K562 (cell line): ENCODE data around the gene NRROS. TPM values are rescaled to one million over a fixed set of nuclear protein-coding genes. Genes with fewer than 3 reads are reported as not detected.

ENCODE experiments used
- CCNT2 ChIP-seq: IDR thresholded peaks from 2 replicates; pipeline ENCODE4 v1.6.1; 2011; ENCODE audit warnings: borderline replicate concordance, low read depth, mild to moderate bottlenecking, moderate library complexity, mixed read lengths, low read length; ENCODE audit not compliant: insufficient read length; ENCODE audit errors: extremely low read depth
- CREB1 ChIP-seq, 2 experiments: sonication (generic) in 1 of 2; formaldehyde crosslinking in 1 of 2; IDR thresholded peaks; 2 replicates each; pipeline versions ENCODE4 v1.6.1 to v1.8.0; 2012 to 2022; ENCODE audit warnings: inconsistent platforms in 1 of 2, mild to moderate bottlenecking in 1 of 2, missing genetic modification reagents in 1 of 2, moderate library complexity in 1 of 2
- FOXJ3 ChIP-seq: sonication (generic); formaldehyde crosslinking; IDR thresholded peaks from 2 replicates; pipeline ENCODE4 v1.4.0; 2020; ENCODE audit warnings: mild to moderate bottlenecking, missing genetic modification reagents
- FOXM1 ChIP-seq, 2 experiments: fragments of 450-650 bp in 1 of 2; sonication (generic) in 1 of 2; formaldehyde crosslinking in 1 of 2; IDR thresholded peaks; 2 replicates each; pipeline versions ENCODE4 v1.6.1 to v1.9.0; 2017 to 2022; ENCODE audit warnings: low read depth in 2 of 2, mild to moderate bottlenecking in 2 of 2, missing genetic modification reagents in 1 of 2, moderate library complexity in 1 of 2
- FOXP1 ChIP-seq: sonication (generic); formaldehyde crosslinking; IDR thresholded peaks from 2 replicates; pipeline ENCODE4 v1.8.0; 2022; ENCODE audit warnings: mild to moderate bottlenecking, missing genetic modification reagents
- KLF10 ChIP-seq: fragments of 250-450 bp; sonication (Bioruptor Pico); IDR thresholded peaks from 2 replicates; pipeline ENCODE4 v1.6.1; 2021; ENCODE audit warnings: matching md5 sums
- MYNN ChIP-seq, 2 experiments: sonication (generic); formaldehyde crosslinking in 1 of 2; IDR thresholded peaks; 2 replicates each; pipeline versions ENCODE4 v1.5.0 to v1.6.1; 2016 to 2020; ENCODE audit warnings: antibody characterized with exemption in 1 of 2, missing genetic modification reagents in 1 of 2
- NR2C1 ChIP-seq, 2 experiments: fragments of 450-650 bp; IDR thresholded peaks; 2 replicates each; pipeline ENCODE4 v1.6.1; 2017; ENCODE audit warnings: mild to moderate bottlenecking in 2 of 2, antibody characterized with exemption in 1 of 2, inconsistent platforms in 1 of 2, missing compliant biosample characterization in 1 of 2, missing genetic modification characterization in 1 of 2
- NRF1 ChIP-seq, 2 experiments: fragments of 450-650 bp; IDR thresholded peaks in 1 of 2; conservative IDR thresholded peaks in 1 of 2; 2 replicates each; pipeline ENCODE4 v1.6.1; 2014; ENCODE audit warnings: mild to moderate bottlenecking in 2 of 2
- RBM22 ChIP-seq: fragments of 200-400 bp; formaldehyde crosslinking; IDR thresholded peaks from 2 replicates; pipeline ENCODE4 v1.6.1; 2018; ENCODE audit warnings: low read length, low read depth; ENCODE audit not compliant: poor library complexity, severe bottlenecking
- REST ChIP-seq, 2 experiments: fragments of 450-650 bp; formaldehyde crosslinking in 1 of 2; IDR thresholded peaks; 2 replicates each; pipeline versions ENCODE4 v1.4.0 to v1.6.1; 2014 to 2020; ENCODE audit warnings: mild to moderate bottlenecking in 2 of 2, borderline replicate concordance in 1 of 2, low read depth in 1 of 2
- ZNF197 ChIP-seq: fragments of 200-800 bp; sonication (Bioruptor generic); IDR thresholded peaks from 2 replicates; pipeline ENCODE4 v1.6.1; 2016; ENCODE audit warnings: low read depth, missing genetic modification characterization, missing compliant biosample characterization
- ZNF311 ChIP-seq: fragments of 250-450 bp; sonication (Bioruptor Pico); IDR thresholded peaks from 2 replicates; pipeline ENCODE4 v1.4.0; 2020; ENCODE audit warnings: mild to moderate bottlenecking, moderate library complexity
- ZNF766 ChIP-seq: fragments of 200-800 bp; sonication (Bioruptor generic); conservative IDR thresholded peaks from 2 replicates; pipeline ENCODE4 v1.6.1; 2016; ENCODE audit warnings: missing genetic modification characterization, missing compliant biosample characterization
- polyA plus RNA-seq, 8 experiments: library from polyadenylated mRNA; depleted of rRNA in 4 of 8; stranded (reverse) in 5 of 8; unstranded in 3 of 8; fragments of >200 nt; fragmentation: Nextera tagmentation in 2 of 8; fragmentation: Illumina TruSeq in 1 of 8; extraction: Ambion mirVana in 2 of 8; extraction: Trizol in 1 of 8; gene quantifications; 2 replicates each; pipeline versions ENCODE4 v1.2.1 to v1.2.3, GENCODE V29; 2011 to 2014; ENCODE audit warnings: inconsistent platforms in 1 of 8, missing spikeins in 1 of 8
- total RNA-seq, 7 experiments: library from RNA; depleted of rRNA in 6 of 7; stranded (reverse); fragments of >200 nt in 6 of 7; fragmentation: Illumina TruSeq in 2 of 7; extraction: Trizol in 2 of 7; gene quantifications; 2 replicates each; pipeline versions ENCODE4 v1.2.1 to v1.2.3, GENCODE V29; 2011 to 2021; ENCODE audit warnings: low replicate concordance in 1 of 7
- TF ChIP-seq, protein P1 (sequence below): sonication (generic); formaldehyde crosslinking; IDR thresholded peaks from 2 replicates; pipeline ENCODE4 v1.8.1; 2023; ENCODE audit warnings: mild to moderate bottlenecking, missing genetic modification reagents

The NRROS gene
- total and polyA plus RNA-seq, 9 of the 15 experiments (the other 6 are each of a cell fraction or from before 2014, with no cell fraction given), result 0.34 to 13.8 (median 3.8) TPM

DNA sequence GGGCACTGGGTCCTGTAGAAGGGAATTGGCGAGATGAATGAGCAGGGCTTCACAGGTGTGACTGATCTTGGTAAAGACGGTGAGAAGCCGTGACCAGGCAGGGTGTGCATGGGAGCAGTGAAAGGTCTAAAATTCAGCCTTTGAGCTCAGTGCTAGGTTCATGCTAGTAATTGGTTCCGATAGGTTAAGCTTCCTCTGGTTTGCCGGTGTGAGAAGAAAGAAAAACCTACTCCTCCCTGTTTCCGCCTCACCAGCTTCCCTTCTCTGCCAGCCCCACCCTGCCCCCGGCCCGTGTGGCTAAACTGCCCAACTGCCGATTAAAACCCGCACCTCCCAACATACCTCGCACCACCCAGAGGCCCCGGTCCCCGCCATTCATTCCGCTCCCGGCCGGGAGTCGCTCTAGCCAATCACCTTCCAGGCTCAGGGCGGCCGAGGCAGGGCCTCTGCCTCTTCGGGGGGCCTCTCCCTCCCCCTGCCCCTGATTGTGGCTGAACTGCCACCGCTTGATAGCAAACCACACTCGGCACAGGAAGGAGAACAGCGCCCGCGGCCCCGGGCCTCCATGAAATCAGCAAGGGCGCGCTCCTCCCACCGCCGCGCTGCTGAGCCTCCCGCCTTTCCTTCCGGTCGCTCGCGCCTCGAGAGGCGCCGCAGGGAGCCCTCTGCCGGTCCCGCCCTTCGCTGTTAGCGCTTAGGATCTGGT is 7.3 kb upstream of the NRROS start (continued):
- TF ChIP-seq CREB1 (IDR thresholded peaks at IDR 0.05) (peak; percentile 55; the same call in 1 of the 2 replicates), CREB1 (CRISPR knock-in tag; IDR thresholded peaks at IDR 0.05) (0 out of 2 replicates have a peak, but pooled peaks have one; percentile 18), FOXP1 (CRISPR knock-in tag) (peak; percentile 68; the same call in 1 of the 2 replicates), NR2C1 (IDR thresholded peaks at IDR 0.05) (peak; percentile 58), NR2C1 (tag; IDR thresholded peaks at IDR 0.05) (peak; percentile 88), MYNN (IDR thresholded peaks at IDR 0.05) (peak; percentile 72), MYNN (CRISPR knock-in tag; IDR thresholded peaks at IDR 0.05) (no peak), ZNF766 (CRISPR knock-in tag) (peak; percentile 49; the same call in 1 of the 2 replicates), FOXM1 (IDR thresholded peaks at IDR 0.05; ENCODE audit: low read depth) (peak; percentile 27; the same call in 1 of the 2 replicates), FOXM1 (CRISPR knock-in tag; IDR thresholded peaks at IDR 0.05; ENCODE audit: low read depth) (no peak), REST (IDR thresholded peaks at IDR 0.05; ENCODE audit: borderline replicate concordance) (no peak), REST (CRISPR knock-in tag; IDR thresholded peaks at IDR 0.05; ENCODE audit: low read depth) (0 out of 2 replicates have a peak, but pooled peaks have one; percentile 34), ZNF311 (CRISPR knock-in tag) (no peak), KLF10 (CRISPR knock-in tag) (no peak), RBM22 (peak; percentile 39), NRF1 (conservative IDR thresholded peaks at IDR 0.05 in 1 of 2, IDR thresholded peaks at IDR 0.05 in 1 of 2) (peak; percentile 44 to 56; a peak in 3 of 4 replicates), FOXJ3 (no peak), CCNT2 (peak; percentile 92), ZNF197 (CRISPR knock-in tag) (0 out of 2 replicates have a peak, but pooled peaks have one; percentile 47)
- TF ChIP-seq, protein P1, sequence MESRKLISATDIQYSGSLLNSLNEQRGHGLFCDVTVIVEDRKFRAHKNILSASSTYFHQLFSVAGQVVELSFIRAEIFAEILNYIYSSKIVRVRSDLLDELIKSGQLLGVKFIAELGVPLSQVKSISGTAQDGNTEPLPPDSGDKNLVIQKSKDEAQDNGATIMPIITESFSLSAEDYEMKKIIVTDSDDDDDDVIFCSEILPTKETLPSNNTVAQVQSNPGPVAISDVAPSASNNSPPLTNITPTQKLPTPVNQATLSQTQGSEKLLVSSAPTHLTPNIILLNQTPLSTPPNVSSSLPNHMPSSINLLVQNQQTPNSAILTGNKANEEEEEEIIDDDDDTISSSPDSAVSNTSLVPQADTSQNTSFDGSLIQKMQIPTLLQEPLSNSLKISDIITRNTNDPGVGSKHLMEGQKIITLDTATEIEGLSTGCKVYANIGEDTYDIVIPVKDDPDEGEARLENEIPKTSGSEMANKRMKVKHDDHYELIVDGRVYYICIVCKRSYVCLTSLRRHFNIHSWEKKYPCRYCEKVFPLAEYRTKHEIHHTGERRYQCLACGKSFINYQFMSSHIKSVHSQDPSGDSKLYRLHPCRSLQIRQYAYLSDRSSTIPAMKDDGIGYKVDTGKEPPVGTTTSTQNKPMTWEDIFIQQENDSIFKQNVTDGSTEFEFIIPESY (CRISPR knock-in tag), result peak; percentile 46; the same call in 1 of the 2 replicates
